ENCODE data around the gene DOC2B. TPM values are rescaled to one million over a fixed set of nuclear protein-coding genes. Genes with fewer than 3 reads are reported as not detected.

The DOC2B gene
- total RNA-seq, 1 experiment from 2014 or later, result 1.5 TPM

DNA sequence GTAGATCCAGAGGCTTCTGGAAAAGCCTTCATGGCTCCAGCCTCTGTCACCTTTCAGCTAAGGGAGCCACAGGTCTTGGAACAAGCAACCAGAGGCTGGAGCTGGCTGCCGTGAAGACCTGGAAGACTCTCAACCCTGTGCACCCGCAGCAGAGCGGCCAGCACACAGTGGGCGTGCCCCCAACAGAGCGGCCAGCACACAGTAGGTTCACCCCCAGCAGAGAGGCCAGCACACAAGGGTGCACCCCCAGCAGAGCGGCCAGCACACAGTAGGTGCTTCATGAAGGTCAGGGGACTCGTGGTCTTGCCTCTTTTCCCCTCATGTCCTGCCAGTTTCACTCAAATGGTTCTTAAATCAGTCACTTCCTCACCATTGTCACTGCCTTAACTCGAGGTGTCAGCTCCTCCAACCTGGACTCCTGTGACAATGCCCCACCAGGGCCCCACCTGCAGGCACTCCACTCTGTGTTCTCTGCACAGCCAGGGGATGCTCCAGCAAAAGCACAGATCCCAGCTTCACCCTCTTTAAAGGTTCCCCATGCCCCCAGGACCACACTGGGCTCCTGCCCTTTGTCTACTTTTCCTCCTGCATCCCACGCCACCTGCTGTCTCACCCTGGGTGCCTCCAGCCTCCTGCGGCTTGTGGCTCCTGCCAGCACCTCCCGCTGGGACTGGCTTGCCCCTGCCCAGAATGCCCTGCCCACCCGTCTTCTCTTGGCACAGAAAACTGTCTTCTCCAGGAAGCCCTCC lies 42.4 kb upstream of the DOC2B start:
- no peak overlapping the region for H3K4me3 ChIP-seq (ENCODE audit: low read depth in 2 of 2, low read length in 2 of 2)
- no peaks in the 10 kb centered on the region for H3K36me3 ChIP-seq (ENCODE audit: control insufficient read depth, insufficient read depth, low read length)
- no peak overlapping the region for H3K27ac ChIP-seq (ENCODE audit: low read length)
- TF ChIP-seq TCF7L2 (IDR thresholded peaks at IDR 0.05; ENCODE audit: low read depth, low read length) (no peak), POLR2AphosphoS5 (IDR thresholded peaks at IDR 0.05; ENCODE audit: low read depth, low read length) (no peak), SIN3A (IDR thresholded peaks at IDR 0.05; ENCODE audit: borderline replicate concordance, insufficient read depth, low read depth, low read length) (no peak)
- TF ChIP-seq, protein P1, sequence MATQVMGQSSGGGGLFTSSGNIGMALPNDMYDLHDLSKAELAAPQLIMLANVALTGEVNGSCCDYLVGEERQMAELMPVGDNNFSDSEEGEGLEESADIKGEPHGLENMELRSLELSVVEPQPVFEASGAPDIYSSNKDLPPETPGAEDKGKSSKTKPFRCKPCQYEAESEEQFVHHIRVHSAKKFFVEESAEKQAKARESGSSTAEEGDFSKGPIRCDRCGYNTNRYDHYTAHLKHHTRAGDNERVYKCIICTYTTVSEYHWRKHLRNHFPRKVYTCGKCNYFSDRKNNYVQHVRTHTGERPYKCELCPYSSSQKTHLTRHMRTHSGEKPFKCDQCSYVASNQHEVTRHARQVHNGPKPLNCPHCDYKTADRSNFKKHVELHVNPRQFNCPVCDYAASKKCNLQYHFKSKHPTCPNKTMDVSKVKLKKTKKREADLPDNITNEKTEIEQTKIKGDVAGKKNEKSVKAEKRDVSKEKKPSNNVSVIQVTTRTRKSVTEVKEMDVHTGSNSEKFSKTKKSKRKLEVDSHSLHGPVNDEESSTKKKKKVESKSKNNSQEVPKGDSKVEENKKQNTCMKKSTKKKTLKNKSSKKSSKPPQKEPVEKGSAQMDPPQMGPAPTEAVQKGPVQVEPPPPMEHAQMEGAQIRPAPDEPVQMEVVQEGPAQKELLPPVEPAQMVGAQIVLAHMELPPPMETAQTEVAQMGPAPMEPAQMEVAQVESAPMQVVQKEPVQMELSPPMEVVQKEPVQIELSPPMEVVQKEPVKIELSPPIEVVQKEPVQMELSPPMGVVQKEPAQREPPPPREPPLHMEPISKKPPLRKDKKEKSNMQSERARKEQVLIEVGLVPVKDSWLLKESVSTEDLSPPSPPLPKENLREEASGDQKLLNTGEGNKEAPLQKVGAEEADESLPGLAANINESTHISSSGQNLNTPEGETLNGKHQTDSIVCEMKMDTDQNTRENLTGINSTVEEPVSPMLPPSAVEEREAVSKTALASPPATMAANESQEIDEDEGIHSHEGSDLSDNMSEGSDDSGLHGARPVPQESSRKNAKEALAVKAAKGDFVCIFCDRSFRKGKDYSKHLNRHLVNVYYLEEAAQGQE (IDR thresholded peaks at IDR 0.05; ENCODE audit: insufficient read depth in 1 of 2, low read depth in 2 of 2, low read length in 1 of 2), result no peak
- TF ChIP-seq, protein P2, sequence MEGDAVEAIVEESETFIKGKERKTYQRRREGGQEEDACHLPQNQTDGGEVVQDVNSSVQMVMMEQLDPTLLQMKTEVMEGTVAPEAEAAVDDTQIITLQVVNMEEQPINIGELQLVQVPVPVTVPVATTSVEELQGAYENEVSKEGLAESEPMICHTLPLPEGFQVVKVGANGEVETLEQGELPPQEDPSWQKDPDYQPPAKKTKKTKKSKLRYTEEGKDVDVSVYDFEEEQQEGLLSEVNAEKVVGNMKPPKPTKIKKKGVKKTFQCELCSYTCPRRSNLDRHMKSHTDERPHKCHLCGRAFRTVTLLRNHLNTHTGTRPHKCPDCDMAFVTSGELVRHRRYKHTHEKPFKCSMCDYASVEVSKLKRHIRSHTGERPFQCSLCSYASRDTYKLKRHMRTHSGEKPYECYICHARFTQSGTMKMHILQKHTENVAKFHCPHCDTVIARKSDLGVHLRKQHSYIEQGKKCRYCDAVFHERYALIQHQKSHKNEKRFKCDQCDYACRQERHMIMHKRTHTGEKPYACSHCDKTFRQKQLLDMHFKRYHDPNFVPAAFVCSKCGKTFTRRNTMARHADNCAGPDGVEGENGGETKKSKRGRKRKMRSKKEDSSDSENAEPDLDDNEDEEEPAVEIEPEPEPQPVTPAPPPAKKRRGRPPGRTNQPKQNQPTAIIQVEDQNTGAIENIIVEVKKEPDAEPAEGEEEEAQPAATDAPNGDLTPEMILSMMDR (IDR thresholded peaks at IDR 0.05), result no peak
- H3K4me1 ChIP-seq (ENCODE audit: control insufficient read depth, insufficient read depth, low read length), result no peaks in the 10 kb centered on the region
- ATAC-seq (no peak), DNase-seq (ENCODE audit: low read depth, low spot score) (no peak)
- in situ Hi-C loops (cut with HindIII; ENCODE audit: low pct_unique_long_range_greater_than_20kb, low sequenced_read_pairs), result no loop called here
- H3K9me3 ChIP-seq (ENCODE audit: control insufficient read depth, insufficient read depth, low read depth, low read length), result no peaks in the 10 kb centered on the region
- CTCF ChIA-PET, result interaction anchor here (0.7 kb wide), 1 partner anchor 165 kb away, joined by 3 read pairs; no protein-coding TSS in a partner anchor
- BruUV-seq (replicated peaks), result no TSS peak
- intact Hi-C loops (cut with micrococcal nuclease; ENCODE audit: unreplicated experiment), result no loop called here
- no peaks in the 10 kb centered on the region for H3K27me3 ChIP-seq (ENCODE audit: control insufficient read depth, insufficient read depth, low read length)
- POLR2A ChIA-PET, result no interaction called here

DNA sequence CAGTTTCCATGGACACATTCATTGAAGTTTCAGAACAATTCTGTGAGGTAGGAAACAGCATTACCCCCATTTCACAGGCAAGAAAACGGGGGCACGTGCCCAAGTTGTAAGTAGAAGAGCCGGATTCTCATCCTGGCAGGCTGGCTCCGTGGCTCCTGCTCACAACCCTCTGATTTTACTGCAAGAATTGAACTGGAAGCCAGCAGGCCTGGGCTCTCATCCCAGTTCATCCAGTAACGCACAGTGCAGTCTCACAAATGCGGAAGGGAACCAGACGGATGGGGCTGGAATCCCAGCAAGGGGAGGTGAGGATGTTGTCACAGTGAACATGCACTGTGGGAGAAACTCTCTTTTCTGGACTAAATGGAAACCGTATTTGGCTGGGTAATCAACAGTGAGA lies 40.7 kb upstream of the DOC2B start:
- intact Hi-C loops (cut with micrococcal nuclease; ENCODE audit: unreplicated experiment), result no loop called here

DNA sequence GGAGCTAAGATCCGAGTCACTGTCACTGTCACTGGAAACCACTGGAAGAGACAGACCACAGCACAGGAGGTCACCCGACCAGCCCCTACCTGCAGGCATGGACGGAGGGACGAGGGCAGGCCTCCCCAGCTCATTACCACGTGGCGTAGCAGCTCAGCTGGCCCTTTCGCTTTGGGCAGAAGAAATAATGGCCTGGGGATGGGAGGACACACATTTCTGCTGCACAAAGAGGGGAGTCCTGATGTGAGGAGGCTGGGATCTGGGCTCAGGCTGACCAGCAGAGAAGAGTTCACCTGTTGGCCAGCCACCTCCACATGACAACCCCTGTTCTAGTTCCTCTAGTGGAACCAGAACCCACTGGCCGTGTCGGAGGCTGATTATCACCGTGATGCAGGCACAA lies 38.2 kb upstream of the DOC2B start:
- no peak overlapping the region for H3K27ac ChIP-seq (ENCODE audit: low read length)
- ATAC-seq (no peak), DNase-seq (ENCODE audit: low read depth, low spot score) (no peak)
- no peaks in the 10 kb centered on the region for H3K27me3 ChIP-seq (ENCODE audit: control insufficient read depth, insufficient read depth, low read length)
- in situ Hi-C loops (cut with HindIII; ENCODE audit: low pct_unique_long_range_greater_than_20kb, low sequenced_read_pairs), result no loop called here
- no peaks in the 10 kb centered on the region for H3K9me3 ChIP-seq (ENCODE audit: control insufficient read depth, insufficient read depth, low read depth, low read length)
- TF ChIP-seq, protein P1 (IDR thresholded peaks at IDR 0.05; ENCODE audit: insufficient read depth in 1 of 2, low read depth in 2 of 2, low read length in 1 of 2), result no peak
- TF ChIP-seq SIN3A (IDR thresholded peaks at IDR 0.05; ENCODE audit: borderline replicate concordance, insufficient read depth, low read depth, low read length) (no peak), POLR2AphosphoS5 (IDR thresholded peaks at IDR 0.05; ENCODE audit: low read depth, low read length) (no peak), TCF7L2 (IDR thresholded peaks at IDR 0.05; ENCODE audit: low read depth, low read length) (no peak)
- TF ChIP-seq, protein P2 (IDR thresholded peaks at IDR 0.05), result no peak
- ChIA-PET POLR2A (no interaction called here), CTCF (no interaction called here)
- H3K4me1 ChIP-seq (ENCODE audit: control insufficient read depth, insufficient read depth, low read length), result no peaks in the 10 kb centered on the region
- intact Hi-C loops (cut with micrococcal nuclease; ENCODE audit: unreplicated experiment), result no loop called here
- no peak overlapping the region for H3K4me3 ChIP-seq (ENCODE audit: low read depth in 2 of 2, low read length in 2 of 2)
- no TSS peak for BruUV-seq (replicated peaks)
- H3K36me3 ChIP-seq (ENCODE audit: control insufficient read depth, insufficient read depth, low read length), result no peaks in the 10 kb centered on the region

More for the DNA sequence above, 40.7 kb upstream of the DOC2B start:
- DNase-seq (ENCODE audit: low read depth, low spot score), result no peak
- in situ Hi-C loops (cut with HindIII; ENCODE audit: low pct_unique_long_range_greater_than_20kb, low sequenced_read_pairs), result no loop called here
- ATAC-seq, result no peak
- Histone ChIP-seq H3K9me3 (ENCODE audit: control insufficient read depth, insufficient read depth, low read depth, low read length) (no peaks in the 10 kb centered on the region), H3K36me3 (ENCODE audit: control insufficient read depth, insufficient read depth, low read length) (no peaks in the 10 kb centered on the region), H3K27ac (ENCODE audit: low read length) (no peak overlapping the region), H3K27me3 (ENCODE audit: control insufficient read depth, insufficient read depth, low read length) (no peaks in the 10 kb centered on the region), H3K4me3 (ENCODE audit: low read depth in 2 of 2, low read length in 2 of 2) (no peak overlapping the region), H3K4me1 (ENCODE audit: control insufficient read depth, insufficient read depth, low read length) (no peaks in the 10 kb centered on the region)
- TF ChIP-seq TCF7L2 (IDR thresholded peaks at IDR 0.05; ENCODE audit: low read depth, low read length) (no peak), POLR2AphosphoS5 (IDR thresholded peaks at IDR 0.05; ENCODE audit: low read depth, low read length) (no peak), SIN3A (IDR thresholded peaks at IDR 0.05; ENCODE audit: borderline replicate concordance, insufficient read depth, low read depth, low read length) (no peak)
- POLR2A ChIA-PET, result no interaction called here
- no TSS peak for BruUV-seq (replicated peaks)
- CTCF ChIA-PET, result no interaction called here
